Measurements from ENCODE around the gene PLCG2. TPM values are rescaled to one million over a fixed set of nuclear protein-coding genes. Genes with fewer than 3 reads are reported as not detected.

Gene PLCG2
- total and polyA plus RNA-seq, 2 experiments from 2014 or later, result 2.5 to 5.0 TPM

- H2AFZ ChIP-seq, result no peak overlapping the region
These were observed 82.8 kb downstream of the PLCG2 start for GRCh38 chr16:81861915-81862314.

GRCh38 chr16:81863630-81864352 lies 84.7 kb downstream of the PLCG2 start:
- H3K27ac ChIP-seq, result no peak overlapping the region
- H2AFZ ChIP-seq, result no peak overlapping the region
- no peak for DNase-seq (ENCODE audit: low spot score)
- 75% methylated on average over 8 of the region's 8 CpGs for WGBS (ENCODE audit: low lambda C conversion rate, missing lambda C conversion rate)
- no peaks in the 10 kb centered on the region for H3K36me3 ChIP-seq (replicated peaks; ENCODE audit: insufficient read depth, low read depth)
- H3K4me3 ChIP-seq, result no peak overlapping the region
- H3K4me1 ChIP-seq (ENCODE audit: insufficient read depth), result no peaks in the 10 kb centered on the region
- no peaks in the 10 kb centered on the region for H3K9me2 ChIP-seq (replicated peaks; ENCODE audit: insufficient read depth)
- peaks cover 10% of the 10 kb centered on the region for H3K27me3 ChIP-seq
- H4K20me1 ChIP-seq (ENCODE audit: insufficient read depth, poor library complexity, severe bottlenecking), result no peaks in the 10 kb centered on the region
- no peaks in the 10 kb centered on the region for H3K9me3 ChIP-seq (ENCODE audit: low read depth)
- TF ChIP-seq EZH2phosphoT487 (IDR thresholded peaks at IDR 0.05; ENCODE audit: low read depth, severe bottlenecking, unreplicated experiment) (no peak), CTCF (IDR thresholded peaks at IDR 0.05; ENCODE audit: poor library complexity) (no peak), EZH2 (IDR thresholded peaks at IDR 0.05; ENCODE audit: borderline replicate concordance) (no peak)
- H3K4me2 ChIP-seq, result no peak overlapping the region
- no peaks in the 10 kb centered on the region for H3K79me2 ChIP-seq

More at GRCh38 chr16:81861915-81862314, 82.8 kb downstream of the PLCG2 start:
- H3K4me1 ChIP-seq (ENCODE audit: insufficient read depth), result no peaks in the 10 kb centered on the region
- H3K9me3 ChIP-seq (ENCODE audit: low read depth), result no peaks in the 10 kb centered on the region
- H3K4me2 ChIP-seq, result no peak overlapping the region
- no peak for TF ChIP-seq EZH2phosphoT487 (IDR thresholded peaks at IDR 0.05; ENCODE audit: low read depth, severe bottlenecking, unreplicated experiment)
- TF ChIP-seq CTCF (IDR thresholded peaks at IDR 0.05; ENCODE audit: poor library complexity), result no peak
- no peak for TF ChIP-seq EZH2 (IDR thresholded peaks at IDR 0.05; ENCODE audit: borderline replicate concordance)
- H3K27me3 ChIP-seq, result peaks cover 10% of the 10 kb centered on the region
- H4K20me1 ChIP-seq (ENCODE audit: insufficient read depth, poor library complexity, severe bottlenecking), result no peaks in the 10 kb centered on the region
- H3K9me2 ChIP-seq (replicated peaks; ENCODE audit: insufficient read depth), result no peaks in the 10 kb centered on the region
- DNase-seq (ENCODE audit: low spot score), result no peak
- H3K79me2 ChIP-seq, result no peaks in the 10 kb centered on the region
- no peaks in the 10 kb centered on the region for H3K36me3 ChIP-seq (replicated peaks; ENCODE audit: insufficient read depth, low read depth)
- H3K27ac ChIP-seq, result no peak overlapping the region
- no peak overlapping the region for H3K4me3 ChIP-seq
- WGBS (ENCODE audit: low lambda C conversion rate, missing lambda C conversion rate), result 73% methylated on average over 7 of the region's 7 CpGs

- Histone ChIP-seq H2AFZ (no peak overlapping the region), H3K4me2 (no peak overlapping the region), H3K9me2 (replicated peaks; ENCODE audit: insufficient read depth) (no peaks in the 10 kb centered on the region), H3K27ac (no peak overlapping the region), H3K79me2 (no peaks in the 10 kb centered on the region), H3K9me3 (ENCODE audit: low read depth) (no peaks in the 10 kb centered on the region), H3K36me3 (replicated peaks; ENCODE audit: insufficient read depth, low read depth) (no peaks in the 10 kb centered on the region), H3K4me1 (ENCODE audit: insufficient read depth) (no peaks in the 10 kb centered on the region), H3K4me3 (no peak overlapping the region), H3K27me3 (peaks cover 10% of the 10 kb centered on the region), H4K20me1 (ENCODE audit: insufficient read depth, poor library complexity, severe bottlenecking) (no peaks in the 10 kb centered on the region)
- no peak for DNase-seq (ENCODE audit: low spot score)
- no peak for TF ChIP-seq CTCF (IDR thresholded peaks at IDR 0.05; ENCODE audit: poor library complexity)
- TF ChIP-seq EZH2phosphoT487 (IDR thresholded peaks at IDR 0.05; ENCODE audit: low read depth, severe bottlenecking, unreplicated experiment), result no peak
- no peak for TF ChIP-seq EZH2 (IDR thresholded peaks at IDR 0.05; ENCODE audit: borderline replicate concordance)
- 44% methylated on average over 14 of the region's 14 CpGs for WGBS (ENCODE audit: low lambda C conversion rate, missing lambda C conversion rate)
These were observed 85.7 kb downstream of the PLCG2 start for GRCh38 chr16:81864646-81865382.
